Activated effector memory CD4-positive, alpha-beta T cell treated with Interleukin-2 at 50 U/mL for 16 hours (primary cell): Measurements from ENCODE around the gene TMEM151A.

ENCODE experiments used
- DNase-seq: peaks from one replicate; pipeline ENCODE4 v3.0.0-alpha.2; 2020

TMEM151A gene

DNA sequence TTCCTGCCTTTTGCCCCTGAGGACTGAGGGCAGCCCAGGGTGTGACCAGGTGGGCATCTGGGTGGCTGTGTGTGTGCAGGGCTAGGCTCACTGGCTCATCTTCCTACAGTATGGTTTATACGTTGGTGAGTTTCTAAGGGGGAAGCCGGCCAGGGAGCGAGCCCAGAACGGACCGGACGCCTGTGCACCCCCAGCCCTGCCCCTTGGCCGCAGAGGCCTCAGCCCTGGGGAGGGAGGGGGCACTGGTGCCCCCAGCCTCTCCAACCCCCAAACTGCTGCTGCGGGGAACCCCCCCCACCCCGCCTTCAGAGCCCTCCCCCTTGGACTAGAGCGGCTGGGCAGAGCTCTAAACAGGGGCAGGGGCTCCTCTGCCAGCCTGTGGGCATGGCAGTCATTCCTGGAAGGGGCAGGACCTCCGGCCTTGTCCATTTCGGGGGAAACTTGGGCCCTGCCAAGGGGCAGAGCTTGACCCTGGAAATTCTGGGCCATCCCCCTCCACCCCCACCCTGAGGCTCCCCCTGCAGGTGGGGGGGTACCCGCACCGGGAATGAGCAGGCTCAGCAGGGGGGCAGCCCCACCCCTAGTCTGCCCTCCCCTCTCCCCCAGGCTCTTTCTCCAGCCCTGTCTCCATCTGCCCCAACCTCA, 8.1 kb upstream of the TMEM151A start:
- DNase-seq: no peak

DNA sequence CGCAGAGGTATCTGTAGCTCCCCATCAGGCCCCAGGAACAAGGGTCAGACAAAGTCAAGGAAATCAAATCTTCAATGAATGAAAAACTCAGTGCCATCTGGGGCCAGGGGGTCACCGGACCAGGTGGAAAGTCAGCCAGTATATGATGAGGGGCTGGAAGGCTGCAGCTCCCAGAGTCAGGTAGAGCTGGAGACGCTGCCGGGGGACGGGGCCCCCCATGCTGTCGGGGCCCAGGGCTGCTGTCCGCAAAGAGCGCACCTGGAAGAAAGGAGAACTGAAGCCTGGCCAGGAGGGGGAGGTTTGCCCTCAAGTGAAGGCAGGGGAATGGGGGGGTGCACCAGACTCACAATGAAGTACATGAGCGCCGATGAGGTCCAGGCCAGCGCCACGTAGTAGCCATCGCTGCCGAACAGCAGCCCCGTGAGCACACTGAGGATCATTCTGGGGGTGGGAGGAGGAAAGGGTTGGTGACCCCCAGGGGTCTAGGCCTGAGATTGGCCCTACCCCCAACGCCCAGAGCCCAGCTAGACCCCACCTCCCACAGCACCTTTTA, 7.1 kb upstream of the TMEM151A start:
- no peak for DNase-seq

DNA sequence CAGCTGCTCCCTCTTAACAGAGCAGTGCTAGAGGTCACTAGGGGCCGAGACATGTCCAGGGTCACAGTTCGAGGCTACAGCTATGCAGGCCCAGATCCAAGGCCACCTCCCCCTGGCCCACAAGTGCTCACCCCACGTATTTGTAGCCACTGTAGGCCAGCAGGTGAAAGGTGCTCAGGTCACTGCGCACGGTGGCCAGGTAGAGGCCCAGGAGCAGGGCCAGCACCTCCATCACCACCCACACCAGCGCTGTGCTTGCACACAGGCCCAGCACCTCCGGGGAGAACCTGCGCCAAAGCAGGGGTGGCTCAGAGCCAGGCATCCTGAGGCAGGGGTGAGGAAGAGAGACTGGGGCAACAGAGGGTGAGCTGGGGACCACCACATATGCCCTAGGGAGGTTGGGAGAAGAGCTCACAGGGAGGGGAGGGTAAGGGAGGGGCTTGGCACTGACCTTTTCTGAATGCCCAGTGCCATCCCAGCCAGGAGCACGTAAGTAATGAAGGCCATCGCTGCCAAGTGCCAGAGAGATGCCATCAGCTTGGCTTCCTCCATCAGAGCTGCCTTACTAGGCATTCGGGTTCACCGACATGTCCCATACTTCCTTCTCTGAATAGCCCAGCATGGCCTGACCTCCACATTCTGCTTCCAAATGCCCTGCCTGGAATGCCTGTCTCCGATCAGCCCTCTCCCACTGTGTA, 6.3 kb upstream of the TMEM151A start:
- no peak for DNase-seq

GRCh38 chr11:66286699-66287098, 5.0 kb upstream of the TMEM151A start:
- no peak for DNase-seq

GRCh38 chr11:66287211-66287888, 4.3 kb upstream of the TMEM151A start:
- no peak for DNase-seq

DNA sequence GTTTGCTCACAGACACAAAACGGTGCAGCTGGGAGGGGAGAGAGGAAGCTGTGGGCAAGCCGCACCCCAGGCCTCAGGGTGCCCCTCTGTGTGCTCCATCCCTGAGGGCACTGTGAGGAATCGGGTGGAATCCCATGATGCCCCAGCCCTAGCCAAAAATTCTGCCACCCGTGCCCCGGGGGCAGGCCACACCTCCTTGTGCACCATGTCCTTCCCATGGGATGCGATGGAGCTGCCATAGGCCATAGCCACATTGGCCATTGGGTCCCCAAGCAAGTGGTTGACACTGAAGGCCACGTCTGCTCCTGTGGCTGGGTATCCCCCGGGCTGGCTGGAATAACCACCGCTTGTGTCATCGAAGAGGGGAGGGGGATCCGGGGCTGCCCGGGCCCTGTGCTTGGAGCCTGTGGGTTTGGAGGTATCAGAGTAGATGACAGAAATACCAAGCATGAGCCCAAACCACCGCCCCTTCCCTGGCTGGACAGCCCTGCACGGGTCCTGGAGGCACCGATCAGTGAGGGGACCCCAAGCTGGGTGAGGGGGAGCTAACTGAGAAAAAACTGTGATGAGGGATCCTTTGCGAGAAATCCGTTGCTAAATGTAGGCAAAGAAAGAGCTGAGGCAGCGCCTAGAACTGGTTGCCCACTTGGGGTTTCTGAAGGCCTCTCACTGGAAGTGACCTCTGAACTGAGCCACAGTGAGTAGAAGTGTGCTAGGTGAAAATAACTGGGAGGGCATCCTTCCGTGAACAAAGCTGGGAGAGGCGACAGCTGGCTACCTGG, 3.6 kb upstream of the TMEM151A start:
- no peak for DNase-seq

GRCh38 chr11:66288671-66289547, 2.8 kb upstream of the TMEM151A start, which contains the start of gene YIF1A:
YIF1A (minus strand) TSS chr11:66289143; CDS start chr11:66288985, 158 bp downstream.
- DNase-seq: peak; percentile 98

GRCh38 chr11:66289548-66290329, 2.0 kb upstream of the TMEM151A start:
- no peak for DNase-seq

- no peak for DNase-seq
These were observed 1.4 kb upstream of the TMEM151A start for GRCh38 chr11:66290330-66290621.

DNA sequence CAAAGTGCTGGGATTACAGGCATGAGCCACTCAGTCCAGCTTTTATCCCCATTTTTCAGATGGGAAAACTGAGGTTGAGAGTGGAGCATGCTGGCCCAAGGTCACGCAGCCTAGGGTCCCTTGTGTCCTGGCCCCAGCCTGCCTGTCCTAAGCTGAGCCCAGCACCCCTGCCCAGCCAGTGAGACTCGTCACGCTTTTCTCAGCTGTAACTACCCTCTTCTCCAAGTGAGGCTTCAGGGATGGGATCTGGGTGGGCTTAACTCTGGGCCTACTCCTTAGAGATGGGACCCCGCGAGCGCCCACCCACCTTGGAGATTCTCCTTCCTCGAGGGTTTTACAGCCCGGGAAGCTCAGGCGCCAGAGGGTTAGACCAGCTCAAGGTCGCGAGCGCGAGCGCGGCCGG, 390 bp upstream of the TMEM151A start:
- DNase-seq: no peak

- DNase-seq: no peak
These were observed 1.0 kb downstream of the TMEM151A start for GRCh38 chr11:66292543-66293332.

GRCh38 chr11:66293352-66293751, 1.7 kb downstream of the TMEM151A start:
- no peak for DNase-seq

DNA sequence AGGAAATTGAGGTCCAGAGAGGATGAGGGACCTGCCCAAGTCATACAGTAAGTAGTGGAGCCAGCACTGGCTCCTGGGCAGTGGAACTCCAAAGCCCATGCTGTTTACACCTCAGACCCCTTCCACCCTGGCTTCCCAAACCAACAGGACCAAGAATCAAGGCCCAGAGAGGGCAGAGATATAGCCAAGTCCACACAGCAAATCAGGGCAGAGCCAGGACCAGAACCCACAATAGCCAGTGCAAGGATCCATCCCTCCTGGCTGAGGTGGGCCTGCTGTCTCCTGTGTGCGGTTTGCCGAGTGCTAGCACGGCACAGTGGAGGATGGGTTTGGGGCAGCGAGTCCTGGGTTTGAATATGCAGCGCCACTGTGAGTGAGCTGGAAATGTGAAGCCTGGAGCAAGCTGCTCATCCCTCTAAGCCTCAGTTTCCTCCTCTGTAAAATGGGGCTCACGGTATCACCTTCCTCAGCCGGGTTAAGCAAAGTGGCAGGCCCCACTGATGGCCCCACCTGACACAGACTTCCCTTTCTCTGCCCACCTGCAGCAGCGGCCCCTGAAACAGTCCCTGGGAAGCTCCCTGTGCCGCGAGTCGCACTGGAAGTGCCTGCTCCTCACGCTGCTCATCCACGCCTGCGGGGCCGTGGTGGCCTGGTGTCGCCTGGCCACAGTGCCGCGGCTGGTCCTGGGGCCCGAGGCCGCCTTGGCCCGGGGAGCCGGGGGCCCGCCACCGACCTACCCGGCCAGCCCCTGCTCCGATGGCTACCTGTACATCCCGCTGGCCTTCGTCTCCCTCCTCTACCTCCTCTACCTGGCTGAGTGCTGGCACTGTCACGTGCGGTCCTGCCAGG, 2.3 kb downstream of the TMEM151A start:
- DNase-seq: no peak

GRCh38 chr11:66294626-66295620, 3.2 kb downstream of the TMEM151A start:
- no peak for DNase-seq

DNA sequence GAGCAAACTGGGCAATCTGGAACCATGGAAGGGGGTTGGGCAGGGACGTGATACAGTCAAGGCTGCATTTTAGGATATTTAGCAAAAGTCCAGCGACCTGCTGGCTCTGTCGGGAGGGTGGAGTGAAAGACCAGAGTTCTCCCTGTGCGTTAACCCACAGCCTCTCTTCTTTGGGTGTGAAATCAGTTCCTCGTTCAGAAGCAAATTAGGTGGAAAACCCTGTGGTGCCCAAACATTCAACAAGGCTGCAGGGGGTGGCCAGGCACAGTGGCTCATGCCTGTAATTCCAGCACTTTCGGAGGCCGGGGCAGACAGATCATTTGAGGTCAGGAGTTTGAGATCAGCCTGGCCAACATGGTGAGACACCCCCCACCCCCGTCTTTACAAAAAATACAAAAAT, 5.9 kb downstream of the TMEM151A start:
- DNase-seq: no peak

GRCh38 chr11:66299186-66299585, 7.5 kb downstream of the TMEM151A start:
- no peak for DNase-seq

- no peak for DNase-seq
These were observed 11.0 kb downstream of the TMEM151A start for GRCh38 chr11:66302656-66303055.

DNA sequence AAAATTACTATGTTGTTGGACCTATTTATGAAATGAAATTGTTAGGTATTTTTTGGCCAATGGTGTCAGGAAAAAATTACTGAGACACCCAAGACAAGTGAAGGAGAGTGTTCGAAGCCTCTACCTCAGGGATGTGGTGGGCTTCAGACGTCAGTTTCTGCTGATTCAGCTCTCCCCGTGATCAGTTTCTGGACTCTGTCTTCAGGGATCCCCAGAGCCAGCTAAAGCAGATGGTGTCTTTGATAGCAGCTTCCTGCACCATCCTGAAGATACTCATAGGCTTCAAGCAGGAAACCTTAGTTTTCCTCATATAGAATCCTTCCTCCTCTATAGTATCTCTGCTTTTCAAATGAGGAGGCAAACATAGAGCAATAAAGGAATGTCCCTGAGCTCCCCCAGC, 17.8 kb downstream of the TMEM151A start:
- no peak for DNase-seq
